Tibial artery (tissue), 4 donors: Measurements from ENCODE around the gene SNAPC5.

Source experiments
- DNase-seq, 2 donors: peaks; one replicate each; pipeline ENCODE4 v3.0.0-alpha.2; 2019
- H3K27ac ChIP-seq, 2 donors: fragments of 200-600 bp; sonication (generic) in 1 of 2; 1 replicate in 1 of 2; 2 replicates in 1 of 2; pipeline ENCODE4 v1.5.1; 2018 to 2019; ENCODE audit warnings: mild to moderate bottlenecking in 1 of 2
- H3K27me3 ChIP-seq, 2 donors: fragments of 200-600 bp; sonication (generic) in 1 of 2; one replicate each; pipeline versions ENCODE4 v1.5.1 to v1.6.0; 2016 to 2019
- H3K36me3 ChIP-seq, 3 donors: fragments of 200-600 bp; sonication (generic) in 2 of 3; one replicate each; pipeline ENCODE4 v1.5.1; 2016 to 2019; ENCODE audit warnings: mild to moderate bottlenecking in 2 of 3
- H3K4me1 ChIP-seq, 4 donors: fragments of 200-600 bp; sonication (generic) in 2 of 4; 1 replicate in 3 of 4; 2 replicates in 1 of 4; pipeline ENCODE4 v1.5.1; 2016 to 2019
- H3K4me3 ChIP-seq, 2 donors: fragments of 200-600 bp; sonication (generic) in 1 of 2; 1 replicate in 1 of 2; 2 replicates in 1 of 2; pipeline ENCODE4 v1.5.1; 2018 to 2019; ENCODE audit warnings: mild to moderate bottlenecking in 2 of 2
- H3K9me3 ChIP-seq, 3 donors: fragments of 200-600 bp; sonication (generic) in 1 of 3; one replicate each; pipeline ENCODE4 v1.5.1; 2016 to 2019
- CTCF ChIP-seq, 2 experiments: fragments of 200-600 bp in 1 of 2; fragments of 450-650 bp in 1 of 2; IDR thresholded peaks; one replicate each; pipeline ENCODE4 v1.5.1; 2017 to 2019; ENCODE audit warnings: antibody characterized with exemption in 2 of 2, mild to moderate bottlenecking in 1 of 2, moderate library complexity in 1 of 2
- intact Hi-C: fragments of 100-400 bp; cut with DNase I; formaldehyde crosslinking; loops from one replicate; pipeline ENCODE4 v1.15.0; 2023; ENCODE audit warnings: low total_unique reads

Gene SNAPC5

GRCh38 chr15:66498501-66499386, 1.2 kb upstream of the SNAPC5 start:
- Histone ChIP-seq H3K9me3 (no peaks in the 10 kb centered on the region), H3K4me3 (no peak overlapping the region), H3K4me1 (peaks cover 0 to 33% (median 20%) of the 10 kb centered on the region in 4 donors), H3K27me3 (no peaks in the 10 kb centered on the region), H3K36me3 (peaks cover 49 to 73% (median 68%) of the 10 kb centered on the region in 3 donors), H3K27ac (peak overlapping the region in 1 of 2 donors; percentile 91)
- DNase-seq = no peak
- intact Hi-C loops = no loop called here
- peak; percentile 25 to 38 for TF ChIP-seq CTCF (IDR thresholded peaks at IDR 0.05)

DNA sequence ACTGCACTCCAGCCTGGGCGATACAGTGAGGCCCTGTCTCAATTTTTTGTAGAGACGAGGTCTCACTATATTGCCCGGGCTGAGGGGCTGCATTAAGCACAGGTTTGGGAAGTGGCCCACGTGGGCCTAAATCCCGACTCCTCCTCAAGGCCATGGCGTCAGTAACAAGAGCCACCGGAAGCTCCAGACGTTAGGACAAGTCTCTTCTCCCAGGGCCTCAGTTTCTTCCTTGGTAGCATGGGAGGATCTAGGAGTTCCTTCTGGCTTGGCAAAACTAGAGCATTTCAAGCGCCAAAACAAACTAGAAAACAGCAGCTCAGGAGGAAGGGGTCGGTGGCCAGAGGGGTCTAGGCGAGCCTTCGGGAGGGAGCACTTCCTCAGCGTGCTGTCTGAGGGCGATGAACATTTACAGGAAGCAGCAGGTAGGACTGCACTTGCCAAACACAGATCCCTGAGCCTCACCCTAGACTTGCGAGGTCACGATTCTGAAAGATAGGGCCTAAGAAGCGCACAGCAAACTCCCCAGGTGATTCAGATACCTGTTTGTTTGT, 536 bp downstream of the SNAPC5 start:
- H3K4me3 ChIP-seq = peak overlapping the region; percentile 89
- peaks cover 37 to 78% (median 68%) of the 10 kb centered on the region in 3 donors for H3K36me3 ChIP-seq
- TF ChIP-seq CTCF (IDR thresholded peaks at IDR 0.05) = no peak
- DNase-seq = no peak
- intact Hi-C loops = loop anchor here (2.0 kb wide), 1 partner anchor 108 kb away; no protein-coding TSS in a partner anchor
- no peaks in the 10 kb centered on the region for H3K9me3 ChIP-seq
- H3K4me1 ChIP-seq = peaks cover 0 to 21% (median 9%) of the 10 kb centered on the region in 4 donors
- H3K27ac ChIP-seq = peak overlapping the region; percentile 79 to 91
- H3K27me3 ChIP-seq = no peaks in the 10 kb centered on the region

DNA sequence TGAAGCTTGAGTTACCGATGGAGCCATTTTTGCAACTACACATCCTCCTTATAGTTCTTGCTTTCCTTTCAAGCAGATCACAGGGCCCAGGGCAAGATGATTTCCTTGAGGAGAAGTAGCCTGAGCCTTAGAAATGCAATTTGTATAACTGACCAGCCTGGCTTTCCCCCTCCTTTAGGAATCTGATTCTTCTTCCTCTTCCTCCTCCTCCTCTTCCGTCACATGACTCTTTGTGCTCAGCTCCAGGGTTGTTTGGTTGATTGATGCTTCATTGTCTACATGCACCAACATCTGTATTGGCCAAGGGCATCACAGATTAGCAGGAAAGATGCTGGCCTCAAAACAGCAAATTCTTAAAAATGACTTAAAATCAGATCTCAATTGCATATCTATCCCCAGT, 3.3 kb downstream of the SNAPC5 start:
- Histone ChIP-seq H3K27me3 (no peaks in the 10 kb centered on the region), H3K27ac (no peak overlapping the region), H3K4me1 (peaks cover 0 to 27% (median 9%) of the 10 kb centered on the region in 4 donors), H3K4me3 (no peak overlapping the region), H3K36me3 (peaks cover 23 to 77% (median 68%) of the 10 kb centered on the region in 3 donors), H3K9me3 (no peaks in the 10 kb centered on the region)
- DNase-seq = no peak
- intact Hi-C loops = no loop called here
- TF ChIP-seq CTCF (IDR thresholded peaks at IDR 0.05) = no peak

DNA sequence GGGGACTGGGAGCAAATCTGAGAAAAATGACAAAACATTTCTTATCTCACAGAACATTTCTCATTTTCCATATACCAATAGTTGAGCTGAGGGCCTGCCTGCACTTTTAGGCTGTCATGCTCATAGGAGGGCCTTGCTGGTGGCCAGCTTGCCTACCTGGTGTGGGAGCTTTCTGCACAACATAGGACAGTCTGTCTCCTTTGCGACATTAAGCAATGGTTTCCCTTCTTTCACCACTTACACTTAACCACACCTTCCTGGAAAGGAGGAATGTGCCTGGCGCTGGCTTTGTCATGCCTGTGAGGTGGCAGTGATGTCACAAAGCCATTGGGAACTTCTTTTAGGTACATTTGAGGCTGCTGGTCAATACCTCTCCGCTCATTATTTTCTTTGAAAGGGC, 5.7 kb downstream of the SNAPC5 start:
- Histone ChIP-seq H3K27me3 (no peaks in the 10 kb centered on the region), H3K36me3 (peaks cover 15 to 83% (median 70%) of the 10 kb centered on the region in 3 donors), H3K9me3 (no peaks in the 10 kb centered on the region), H3K27ac (no peak overlapping the region), H3K4me3 (no peak overlapping the region), H3K4me1 (peaks cover 0 to 30% (median 6%) of the 10 kb centered on the region in 4 donors)
- TF ChIP-seq CTCF (IDR thresholded peaks at IDR 0.05) = no peak
- no peak for DNase-seq
- intact Hi-C loops = no loop called here

- Histone ChIP-seq H3K4me1 (peaks cover 0 to 21% (median 0%) of the 10 kb centered on the region in 4 donors), H3K27me3 (no peaks in the 10 kb centered on the region), H3K36me3 (peaks cover 15 to 74% (median 69%) of the 10 kb centered on the region in 3 donors), H3K9me3 (no peaks in the 10 kb centered on the region), H3K27ac (no peak overlapping the region), H3K4me3 (no peak overlapping the region)
- intact Hi-C loops = no loop called here
- no peak for TF ChIP-seq CTCF (IDR thresholded peaks at IDR 0.05)
- no peak for DNase-seq
Measured at GRCh38 chr15:66489179-66489791, 8.3 kb downstream of the SNAPC5 start.
